Bladder microvascular endothelial cell (primary cell): ENCODE measurements around the gene HNRNPUL1. TPM values are rescaled to one million over a fixed set of nuclear protein-coding genes. Genes with fewer than 3 reads are reported as not detected.

ENCODE experiments used
- total RNA-seq: library from RNA; depleted of rRNA; stranded (reverse); fragments of >200 nt; gene quantifications from 2 replicates; pipeline ENCODE4 v1.2.3, GENCODE V29; 2014

The HNRNPUL1 gene
- 59.9 and 107 TPM in 2 replicates for total RNA-seq

GRCh38 chr19:41263850-41264580 lies at the start of gene HNRNPUL1:
Gene HNRNPUL1 (plus strand): TSS chr19:41264372. CDS start chr19:41264504, 132 bp downstream.

GRCh38 chr19:41218615-41219507 lies 45.3 kb upstream of the HNRNPUL1 start, which contains the start of gene AXL:
Gene AXL (plus strand): TSS chr19:41219223. CDS start chr19:41219393, 170 bp downstream.

GRCh38 chr19:41310033-41310831 lies 46.1 kb downstream of the HNRNPUL1 start, which contains the start of gene CCDC97:
Gene CCDC97 (plus strand): TSS chr19:41310172. CDS start chr19:41310311, 139 bp downstream.

GRCh38 chr19:41353466-41354342 lies 89.5 kb downstream of the HNRNPUL1 start, which contains the start of gene TGFB1:
Gene TGFB1 (minus strand): TSS chr19:41353922. CDS start chr19:41353044, 878 bp downstream.

Other genes with a start within 250 kb of the HNRNPUL1 start
- gene CYP2A13, start 175.9 kb upstream of the HNRNPUL1 start, total RNA-seq = not detected in 2 replicates
- not detected in 2 replicates for gene CYP2F1, start 149.9 kb upstream of the HNRNPUL1 start, total RNA-seq
- 0.25 and 0.49 TPM in 2 replicates for gene CYP2S1, start 71.2 kb upstream of the HNRNPUL1 start, total RNA-seq
- 24.8 and 28.4 TPM in 2 replicates for gene AXL, start 45.1 kb upstream of the HNRNPUL1 start, total RNA-seq
- gene CCDC97, start 45.8 kb downstream of the HNRNPUL1 start, total RNA-seq = 5.8 and 14.4 TPM in 2 replicates
- gene TGFB1, start 89.5 kb downstream of the HNRNPUL1 start, total RNA-seq = 11.0 and 55.1 TPM in 2 replicates
- gene B9D2, start 99.8 kb downstream of the HNRNPUL1 start, total RNA-seq = 5.9 and 8.9 TPM in 2 replicates
- 3.5 and 5.5 TPM in 2 replicates for gene TMEM91, start 112.2 kb downstream of the HNRNPUL1 start, total RNA-seq
- 9.6 and 12.3 TPM in 2 replicates for gene EXOSC5, start 133.0 kb downstream of the HNRNPUL1 start, total RNA-seq
- 29.3 and 45.6 TPM in 2 replicates for gene BCKDHA, start 133.4 kb downstream of the HNRNPUL1 start, total RNA-seq
- gene B3GNT8, start 163.0 kb downstream of the HNRNPUL1 start, total RNA-seq = 0.97 and 1.1 TPM in 2 replicates
- 31.1 and 44.7 TPM in 2 replicates for gene DMAC2, start 175.5 kb downstream of the HNRNPUL1 start, total RNA-seq
- gene ERICH4, start 178.8 kb downstream of the HNRNPUL1 start, total RNA-seq = not detected in 2 replicates